Measurements from ENCODE around the gene SLC22A23.

DNA sequence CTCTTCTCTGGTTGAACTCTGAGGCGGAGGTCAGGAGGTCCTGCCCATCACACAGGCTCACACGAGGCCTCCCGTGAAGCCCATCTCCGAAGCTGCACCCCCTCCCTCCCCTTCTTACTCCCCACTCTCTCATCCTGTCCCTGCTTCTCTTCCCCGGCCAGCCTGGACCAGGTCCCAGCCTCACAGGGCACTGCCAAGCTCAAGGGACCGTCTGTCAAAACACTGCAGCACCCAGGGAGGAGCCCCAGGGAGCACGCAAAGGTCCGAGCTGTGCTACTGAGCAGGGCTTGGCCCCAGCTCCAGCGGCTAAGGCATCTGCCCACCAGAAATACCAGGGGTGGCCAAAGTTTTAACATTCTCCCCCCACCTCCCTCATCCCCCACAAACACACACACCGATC lies 128.1 kb downstream of the SLC22A23 start:
- TF ChIP-seq, protein P1, sequence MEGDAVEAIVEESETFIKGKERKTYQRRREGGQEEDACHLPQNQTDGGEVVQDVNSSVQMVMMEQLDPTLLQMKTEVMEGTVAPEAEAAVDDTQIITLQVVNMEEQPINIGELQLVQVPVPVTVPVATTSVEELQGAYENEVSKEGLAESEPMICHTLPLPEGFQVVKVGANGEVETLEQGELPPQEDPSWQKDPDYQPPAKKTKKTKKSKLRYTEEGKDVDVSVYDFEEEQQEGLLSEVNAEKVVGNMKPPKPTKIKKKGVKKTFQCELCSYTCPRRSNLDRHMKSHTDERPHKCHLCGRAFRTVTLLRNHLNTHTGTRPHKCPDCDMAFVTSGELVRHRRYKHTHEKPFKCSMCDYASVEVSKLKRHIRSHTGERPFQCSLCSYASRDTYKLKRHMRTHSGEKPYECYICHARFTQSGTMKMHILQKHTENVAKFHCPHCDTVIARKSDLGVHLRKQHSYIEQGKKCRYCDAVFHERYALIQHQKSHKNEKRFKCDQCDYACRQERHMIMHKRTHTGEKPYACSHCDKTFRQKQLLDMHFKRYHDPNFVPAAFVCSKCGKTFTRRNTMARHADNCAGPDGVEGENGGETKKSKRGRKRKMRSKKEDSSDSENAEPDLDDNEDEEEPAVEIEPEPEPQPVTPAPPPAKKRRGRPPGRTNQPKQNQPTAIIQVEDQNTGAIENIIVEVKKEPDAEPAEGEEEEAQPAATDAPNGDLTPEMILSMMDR (IDR thresholded peaks at IDR 0.05; ENCODE audit: low read depth, low read length, poor library complexity, severe bottlenecking), result no peak
- TF ChIP-seq EZH2phosphoT487 (IDR thresholded peaks at IDR 0.05; ENCODE audit: borderline replicate concordance, low read length), result no peak

All from DOHH2 (cell line).